H9 (cell line): Measurements from ENCODE around the gene ZNF664. TPM values are rescaled to one million over a fixed set of nuclear protein-coding genes. Genes with fewer than 3 reads are reported as not detected.

Experiments used
- DNase-seq: peaks from one replicate; pipeline ENCODE4 v3.0.0-alpha.2; 2017
- H2AFZ ChIP-seq: one replicate; pipeline ENCODE4 v1.6.1; 2013; ENCODE audit warnings: mild to moderate bottlenecking, low read length, control low read depth, moderate library complexity
- H2AK5ac ChIP-seq: 2 replicates; pipeline ENCODE4 v1.6.1; 2013; ENCODE audit warnings: low read length, control low read depth, mixed read lengths; ENCODE audit not compliant: insufficient read length
- H2BK120ac ChIP-seq: one replicate; pipeline ENCODE4 v1.6.1; 2013; ENCODE audit warnings: low read depth, mild to moderate bottlenecking, low read length, control low read depth, inconsistent platforms; ENCODE audit not compliant: poor library complexity, severe bottlenecking
- H2BK12ac ChIP-seq: 2 replicates; pipeline ENCODE4 v1.6.1; 2013; ENCODE audit warnings: low read length, control low read depth, mixed read lengths, low read depth; ENCODE audit not compliant: insufficient read length
- H2BK15ac ChIP-seq: 2 replicates; pipeline ENCODE4 v1.6.1; 2013; ENCODE audit warnings: low read depth, low read length, control low read depth
- H2BK20ac ChIP-seq: one replicate; pipeline ENCODE4 v1.6.1; 2013; ENCODE audit warnings: low read depth, mild to moderate bottlenecking, low read length, control low read depth, inconsistent platforms; ENCODE audit not compliant: poor library complexity, severe bottlenecking
- H2BK5ac ChIP-seq: 2 replicates; pipeline ENCODE4 v1.6.1; 2013; ENCODE audit warnings: low read length, control low read depth, mixed read lengths; ENCODE audit not compliant: insufficient read length
- H3K14ac ChIP-seq: 2 replicates; pipeline ENCODE4 v1.6.1; 2013; ENCODE audit warnings: low read length, control low read depth; ENCODE audit not compliant: insufficient read depth
- H3K18ac ChIP-seq: 2 replicates; pipeline ENCODE4 v1.6.1; 2013; ENCODE audit warnings: low read depth, mild to moderate bottlenecking, mixed read lengths, low read length, control low read depth; ENCODE audit not compliant: insufficient read length
- H3K23ac ChIP-seq: 2 replicates; pipeline ENCODE4 v1.6.1; 2013; ENCODE audit warnings: low read length, control low read depth, mixed read lengths, low read depth; ENCODE audit not compliant: insufficient read length
- H3K23me2 ChIP-seq: 2 replicates; pipeline ENCODE4 v1.6.1; 2013; ENCODE audit warnings: low read depth, mild to moderate bottlenecking, mixed read lengths, low read length, control low read depth; ENCODE audit not compliant: insufficient read length, poor library complexity, severe bottlenecking
- H3K27ac ChIP-seq: 2 replicates; pipeline ENCODE4 v1.5.1; 2013; ENCODE audit warnings: low read length, control low read depth, mixed read lengths, low read depth; ENCODE audit not compliant: insufficient read length
- H3K27me3 ChIP-seq: 2 replicates; pipeline ENCODE4 v1.6.1; 2013; ENCODE audit warnings: low read length, control low read depth, inconsistent platforms; ENCODE audit not compliant: insufficient read depth
- H3K4ac ChIP-seq: 2 replicates; pipeline ENCODE4 v1.6.1; 2013; ENCODE audit warnings: low read depth, mild to moderate bottlenecking, control low read depth, inconsistent platforms, low read length, moderate library complexity
- H3K4me1 ChIP-seq: 2 replicates; pipeline ENCODE4 v1.6.1; 2013; ENCODE audit warnings: low read length, control low read depth, inconsistent platforms; ENCODE audit not compliant: insufficient read depth
- H3K4me2 ChIP-seq: 2 replicates; pipeline ENCODE4 v1.6.1; 2013; ENCODE audit warnings: low read length, control low read depth, mixed read lengths; ENCODE audit not compliant: insufficient read length, insufficient read depth
- H3K56ac ChIP-seq: 2 replicates; pipeline ENCODE4 v1.6.1; 2013; ENCODE audit warnings: low read depth, mild to moderate bottlenecking, mixed read lengths, low read length, control low read depth; ENCODE audit not compliant: insufficient read length
- H3K79me1 ChIP-seq: 2 replicates; pipeline ENCODE4 v1.6.1; 2013; ENCODE audit warnings: low read depth, mild to moderate bottlenecking, moderate library complexity, low read length, control low read depth, inconsistent platforms; ENCODE audit not compliant: insufficient read depth, poor library complexity, severe bottlenecking
- H3K79me2 ChIP-seq: 2 replicates; pipeline ENCODE4 v1.6.1; 2013; ENCODE audit warnings: low read length, control low read depth, inconsistent platforms; ENCODE audit not compliant: insufficient read depth
- H3K9ac ChIP-seq: 2 replicates; pipeline ENCODE4 v1.6.1; 2013; ENCODE audit warnings: low read length, control low read depth, mixed read lengths; ENCODE audit not compliant: insufficient read length; ENCODE audit errors: extremely low read depth
- H3K9me3 ChIP-seq: one replicate; pipeline ENCODE4 v1.6.1; 2013; ENCODE audit warnings: low read depth, low read length, inconsistent platforms; ENCODE audit not compliant: control insufficient read depth
- H3T11ph ChIP-seq: one replicate; pipeline ENCODE4 v1.6.1; 2013; ENCODE audit warnings: mild to moderate bottlenecking, low read length, control low read depth, inconsistent platforms
- H4K20me1 ChIP-seq: one replicate; pipeline ENCODE4 v1.6.1; 2013; ENCODE audit not compliant: control insufficient read depth, insufficient read length, insufficient read depth
- H4K5ac ChIP-seq: 2 replicates; pipeline ENCODE4 v1.6.1; 2013; ENCODE audit warnings: low read depth, mild to moderate bottlenecking, mixed read lengths, low read length, control low read depth; ENCODE audit not compliant: insufficient read length
- H4K8ac ChIP-seq: replicated peaks from 2 replicates; pipeline ENCODE4 v1.6.1; 2013; ENCODE audit warnings: low read length, control low read depth, mixed read lengths, low read depth; ENCODE audit not compliant: insufficient read length
- H4K91ac ChIP-seq: 2 replicates; pipeline ENCODE4 v1.6.1; 2013; ENCODE audit warnings: low read depth, mild to moderate bottlenecking, moderate library complexity, mixed read lengths, low read length, control low read depth; ENCODE audit not compliant: insufficient read length
- H3K27ac Mint-ChIP-seq, 3 experiments: 2 replicates in 2 of 3; 3 replicates in 1 of 3; pipeline ENCODE4 v1.8.0; 2020 to 2021; ENCODE audit warnings: mixed read lengths in 3 of 3, mild to moderate bottlenecking in 1 of 3, moderate library complexity in 1 of 3
- H3K27me3 Mint-ChIP-seq: 2 replicates; pipeline ENCODE4 v1.8.0; 2021; ENCODE audit warnings: low read depth, mild to moderate bottlenecking, moderate library complexity, mixed read lengths
- H3K36me3 Mint-ChIP-seq, 3 experiments: 2 replicates in 2 of 3; 3 replicates in 1 of 3; pipeline ENCODE4 v1.8.0; 2020 to 2021; ENCODE audit warnings: low read depth in 3 of 3, mixed read lengths in 3 of 3; ENCODE audit not compliant: insufficient read depth in 1 of 3
- H3K4me1 Mint-ChIP-seq, 2 experiments: 2 replicates each; pipeline ENCODE4 v1.8.0; 2020; ENCODE audit warnings: mixed read lengths in 2 of 2
- H3K4me3 Mint-ChIP-seq, 2 experiments: 2 replicates in 1 of 2; 3 replicates in 1 of 2; pipeline ENCODE4 v1.8.0; 2020 to 2021; ENCODE audit warnings: mild to moderate bottlenecking in 2 of 2, mixed read lengths in 2 of 2, moderate library complexity in 1 of 2
- H3K9me3 Mint-ChIP-seq, 2 experiments: 2 replicates in 1 of 2; 3 replicates in 1 of 2; pipeline ENCODE4 v1.8.0; 2020; ENCODE audit warnings: mild to moderate bottlenecking in 2 of 2, mixed read lengths in 2 of 2, moderate library complexity in 1 of 2
- WGBS: extraction: QIAGEN DNeasy Blood & Tissue Kit; methylation state at CpG from one replicate; pipeline ENCODE4 v1.1.7; 2013; ENCODE audit warnings: missing lambda C conversion rate, low lambda C conversion rate, mixed read lengths; ENCODE audit not compliant: insufficient read length; ENCODE audit errors: extremely low coverage; 5-methylcytosine and 5-hydroxymethylcytosine counted together
- total RNA-seq: library from RNA; stranded (reverse); gene quantifications from 2 replicates; pipeline ENCODE4 v1.2.1, GENCODE V29; 2021
- TF ChIP-seq, protein P1 (sequence below): fragments of 200-600 bp; sonication (generic); conservative IDR thresholded peaks from 3 replicates; pipeline ENCODE4 v1.8.0; 2021; ENCODE audit warnings: antibody characterized with exemption, mild to moderate bottlenecking

ZNF664 gene
- total RNA-seq, 1 experiment from 2014 or later, result 29.5 TPM

DNA sequence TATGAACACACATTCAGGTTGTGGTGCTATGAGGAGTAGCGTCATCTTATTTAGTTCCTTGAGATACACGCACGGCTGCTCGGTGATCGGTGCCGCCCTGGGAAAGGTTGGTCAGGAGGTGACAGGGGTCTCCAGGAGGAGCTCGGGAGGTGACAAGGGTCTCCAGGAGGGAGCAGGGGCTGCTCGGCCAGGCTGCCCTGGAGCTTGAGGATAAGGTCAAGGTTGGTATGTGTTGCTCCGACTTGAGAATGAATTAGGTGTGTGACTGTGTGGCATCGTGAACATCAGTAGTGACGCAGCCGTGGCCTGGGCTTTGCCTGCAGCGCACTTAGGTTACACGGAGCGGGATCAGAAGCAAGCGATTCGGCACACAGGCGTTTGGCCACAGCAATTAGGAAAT, 36.5 kb upstream of the ZNF664 start:
- H3K27ac ChIP-seq, result no peak overlapping the region
- H3K9me3 ChIP-seq, result no peaks in the 10 kb centered on the region
- no peak overlapping the region for H2BK5ac ChIP-seq
- H3K14ac ChIP-seq, result no peak overlapping the region
- DNase-seq, result no peak
- Mint-ChIP-seq H3K36me3 (no peaks in the 10 kb centered on the region), H3K27me3 (peaks cover 88% of the 10 kb centered on the region), H3K4me3 (no peak overlapping the region), H3K27ac (no peak overlapping the region), H3K4me1 (peaks cover 0 to 4% of the 10 kb centered on the region in 2 experiments; a peak in 2 of 4 replicates), H3K9me3 (peaks cover 0 to under 1% of the 10 kb centered on the region in 2 experiments; a peak in 2 of 5 replicates)
- H3K9ac ChIP-seq, result no peak overlapping the region
- H4K20me1 ChIP-seq, result no peaks in the 10 kb centered on the region
- no peak overlapping the region for H3T11ph ChIP-seq
- no peaks in the 10 kb centered on the region for H3K79me1 ChIP-seq
- H4K8ac ChIP-seq, result no peak overlapping the region
- no peak overlapping the region for H2BK20ac ChIP-seq
- H3K23me2 ChIP-seq, result no peaks in the 10 kb centered on the region
- no CpG with 5 or more reads among the region's 18 CpGs for WGBS
- H2BK12ac ChIP-seq, result no peak overlapping the region
- H3K4me2 ChIP-seq, result no peak overlapping the region
- H2BK120ac ChIP-seq, result no peak overlapping the region
- H3K23ac ChIP-seq, result no peak overlapping the region
- H2AFZ ChIP-seq, result no peak overlapping the region
- H3K4ac ChIP-seq, result no peak overlapping the region
- no peak overlapping the region for H3K18ac ChIP-seq
- H3K27me3 ChIP-seq, result no peaks in the 10 kb centered on the region
- H3K79me2 ChIP-seq, result no peaks in the 10 kb centered on the region
- no peak overlapping the region for H2BK15ac ChIP-seq
- TF ChIP-seq, protein P1, sequence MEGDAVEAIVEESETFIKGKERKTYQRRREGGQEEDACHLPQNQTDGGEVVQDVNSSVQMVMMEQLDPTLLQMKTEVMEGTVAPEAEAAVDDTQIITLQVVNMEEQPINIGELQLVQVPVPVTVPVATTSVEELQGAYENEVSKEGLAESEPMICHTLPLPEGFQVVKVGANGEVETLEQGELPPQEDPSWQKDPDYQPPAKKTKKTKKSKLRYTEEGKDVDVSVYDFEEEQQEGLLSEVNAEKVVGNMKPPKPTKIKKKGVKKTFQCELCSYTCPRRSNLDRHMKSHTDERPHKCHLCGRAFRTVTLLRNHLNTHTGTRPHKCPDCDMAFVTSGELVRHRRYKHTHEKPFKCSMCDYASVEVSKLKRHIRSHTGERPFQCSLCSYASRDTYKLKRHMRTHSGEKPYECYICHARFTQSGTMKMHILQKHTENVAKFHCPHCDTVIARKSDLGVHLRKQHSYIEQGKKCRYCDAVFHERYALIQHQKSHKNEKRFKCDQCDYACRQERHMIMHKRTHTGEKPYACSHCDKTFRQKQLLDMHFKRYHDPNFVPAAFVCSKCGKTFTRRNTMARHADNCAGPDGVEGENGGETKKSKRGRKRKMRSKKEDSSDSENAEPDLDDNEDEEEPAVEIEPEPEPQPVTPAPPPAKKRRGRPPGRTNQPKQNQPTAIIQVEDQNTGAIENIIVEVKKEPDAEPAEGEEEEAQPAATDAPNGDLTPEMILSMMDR, result no peak
- no peak overlapping the region for H2AK5ac ChIP-seq
- no peak overlapping the region for H3K56ac ChIP-seq
- no peak overlapping the region for H4K91ac ChIP-seq
- no peak overlapping the region for H4K5ac ChIP-seq
- H3K4me1 ChIP-seq, result no peaks in the 10 kb centered on the region
